Sigmoid colon (tissue), 4 donors: Measurements from ENCODE around the gene DGCR2.

Experiments used
- CTCF ChIP-seq, 4 experiments: fragments of 450-650 bp in 3 of 4; fragments of 200-600 bp in 1 of 4; IDR thresholded peaks; one replicate each; pipeline ENCODE4 v1.5.1; 2016 to 2019; ENCODE audit warnings: antibody characterized with exemption in 4 of 4, mild to moderate bottlenecking in 3 of 4, moderate library complexity in 2 of 4
- POLR2A ChIP-seq, 2 donors: fragments of 450-650 bp; IDR thresholded peaks; one replicate each; pipeline ENCODE4 v1.6.1; 2016; ENCODE audit warnings: antibody characterized with exemption in 2 of 2, mild to moderate bottlenecking in 2 of 2, moderate library complexity in 2 of 2
- POLR2AphosphoS5 ChIP-seq, 4 donors: sonication (generic); formaldehyde crosslinking; IDR thresholded peaks; one replicate each; pipeline ENCODE4 v1.6.1; 2017; ENCODE audit warnings: antibody characterized with exemption in 4 of 4

GRCh38 chr22:19066531-19067271 lies 55.5 kb downstream of the DGCR2 start:
- TF ChIP-seq CTCF (IDR thresholded peaks at IDR 0.05) (no peak), POLR2AphosphoS5 (IDR thresholded peaks at IDR 0.05) (no peak), POLR2A (IDR thresholded peaks at IDR 0.05) (no peak)
